ENCODE measurements around the gene ANKRD7.

- TF ChIP-seq CTCF (IDR thresholded peaks at IDR 0.05; ENCODE audit: low read depth, low read length) (no peak), EZH2phosphoT487 (IDR thresholded peaks at IDR 0.05; ENCODE audit: low read depth) (no peak)
Observed at GRCh38 chr7:118222591-118222990, 1.9 kb upstream of the ANKRD7 start.
